ENCODE data around the gene OTP.
"Not testable (repeated sequence)": the region's sequence is repeated elsewhere in the genome, so short reads cannot be mapped to it uniquely, and the experiment has no call there.

Gene OTP

GRCh38 chr5:77608927-77609326, 29.6 kb downstream of the OTP start:
- DNase-seq (ENCODE audit: low spot score), result not testable (repeated sequence)

GRCh38 chr5:77607324-77607723, 31.2 kb downstream of the OTP start:
- no peak for DNase-seq (ENCODE audit: low spot score)

DNA sequence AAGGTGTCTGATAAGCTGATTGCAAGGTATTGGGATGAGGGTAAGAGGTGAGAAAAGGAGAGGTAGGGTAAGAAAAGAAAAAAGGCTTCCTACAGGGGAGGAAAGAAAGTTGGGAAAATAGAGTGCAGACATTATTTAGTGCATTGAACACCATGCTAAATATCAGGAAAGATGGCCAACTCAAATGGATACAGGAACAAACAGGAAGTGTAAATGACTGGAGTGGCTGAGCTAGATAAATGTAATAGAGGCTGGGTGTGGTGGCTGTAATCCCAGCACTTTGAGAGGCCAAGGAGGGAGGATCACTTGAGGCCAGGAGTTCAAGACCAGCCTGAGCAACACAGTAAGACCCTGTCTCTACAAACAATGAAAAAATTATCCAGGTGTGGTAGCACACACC, 32.2 kb downstream of the OTP start:
- DNase-seq (ENCODE audit: low spot score), result no peak

DNA sequence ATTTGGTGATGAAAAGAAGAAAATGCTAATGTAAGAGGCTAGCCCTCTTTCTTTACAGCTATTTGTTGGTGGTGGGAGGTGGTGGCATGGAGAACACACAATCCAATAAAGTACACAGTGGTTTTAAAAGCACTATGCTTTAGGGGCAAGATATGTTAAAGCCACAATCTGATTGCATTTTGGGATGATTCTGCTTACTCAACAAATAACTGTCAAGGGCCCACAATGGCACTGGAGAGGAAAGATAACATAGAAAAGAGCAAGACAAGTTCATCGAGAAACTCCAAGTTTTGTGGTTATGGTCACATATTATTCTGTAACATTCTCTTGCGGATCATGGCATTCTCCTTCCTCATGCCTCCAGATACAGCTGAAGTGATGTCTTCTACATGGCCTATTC, 38.8 kb downstream of the OTP start:
- no peak for DNase-seq (ENCODE audit: low spot score)

DNA sequence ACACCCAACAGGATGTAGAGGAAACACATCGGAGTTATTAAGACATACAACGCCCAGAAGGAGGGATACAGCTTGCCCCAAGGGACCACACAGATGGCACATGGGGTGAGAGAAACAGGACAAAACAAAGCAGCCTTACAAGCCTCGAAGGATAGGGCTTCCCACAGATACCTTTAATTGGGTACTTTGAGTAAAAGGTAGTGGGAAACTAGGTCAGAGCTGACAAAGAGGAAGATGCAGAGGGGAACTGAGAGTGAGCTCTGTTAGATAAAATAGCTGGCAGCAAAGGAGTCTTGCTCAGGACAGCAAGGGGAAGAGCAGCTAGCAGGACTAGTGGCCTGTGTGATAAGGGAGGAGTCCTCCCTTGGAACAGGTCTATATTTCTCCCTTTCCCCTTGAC, 48.2 kb downstream of the OTP start:
- no peak for DNase-seq (ENCODE audit: low spot score)

DNA sequence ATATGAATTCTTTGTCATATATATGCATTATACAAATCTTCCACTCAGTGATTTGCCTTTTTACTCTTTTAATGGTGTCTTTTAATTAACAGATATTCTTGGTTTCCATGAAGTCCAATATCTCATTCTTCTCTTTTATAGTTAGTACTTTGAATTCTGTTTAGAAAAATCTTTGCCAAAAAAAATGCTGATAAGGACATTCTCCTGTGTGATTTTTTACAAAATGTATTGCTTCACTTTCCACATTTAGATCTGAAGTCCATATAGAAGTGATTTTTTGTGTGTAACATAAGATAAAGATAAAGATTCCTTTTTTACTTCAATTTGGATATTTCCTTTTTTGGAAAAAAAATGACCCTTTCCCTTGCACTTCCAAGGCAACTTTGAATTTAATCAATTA, 50.3 kb downstream of the OTP start:
- DNase-seq (ENCODE audit: low spot score), result no peak

- no peak for DNase-seq (ENCODE audit: low spot score)
Observed at GRCh38 chr5:77586101-77586500, 52.4 kb downstream of the OTP start.

GRCh38 chr5:77582143-77582542, 56.4 kb downstream of the OTP start:
- not testable (repeated sequence) for DNase-seq (ENCODE audit: low spot score)

All from HuH-7.5 (cell line).